CD4-positive, alpha-beta T cell treated with Interleukin-6 at 100 ng/mL for 8 hours (primary cell): ENCODE results near the gene EXD3.
"Not testable (repeated sequence)": the region's sequence is repeated elsewhere in the genome, so short reads cannot be mapped to it uniquely, and the experiment has no call there.

Source experiments
- DNase-seq: peaks from one replicate; pipeline ENCODE4 v3.0.0-alpha.2; 2020; ENCODE audit warnings: mixed read lengths, low spot score

The EXD3 gene, protein sequence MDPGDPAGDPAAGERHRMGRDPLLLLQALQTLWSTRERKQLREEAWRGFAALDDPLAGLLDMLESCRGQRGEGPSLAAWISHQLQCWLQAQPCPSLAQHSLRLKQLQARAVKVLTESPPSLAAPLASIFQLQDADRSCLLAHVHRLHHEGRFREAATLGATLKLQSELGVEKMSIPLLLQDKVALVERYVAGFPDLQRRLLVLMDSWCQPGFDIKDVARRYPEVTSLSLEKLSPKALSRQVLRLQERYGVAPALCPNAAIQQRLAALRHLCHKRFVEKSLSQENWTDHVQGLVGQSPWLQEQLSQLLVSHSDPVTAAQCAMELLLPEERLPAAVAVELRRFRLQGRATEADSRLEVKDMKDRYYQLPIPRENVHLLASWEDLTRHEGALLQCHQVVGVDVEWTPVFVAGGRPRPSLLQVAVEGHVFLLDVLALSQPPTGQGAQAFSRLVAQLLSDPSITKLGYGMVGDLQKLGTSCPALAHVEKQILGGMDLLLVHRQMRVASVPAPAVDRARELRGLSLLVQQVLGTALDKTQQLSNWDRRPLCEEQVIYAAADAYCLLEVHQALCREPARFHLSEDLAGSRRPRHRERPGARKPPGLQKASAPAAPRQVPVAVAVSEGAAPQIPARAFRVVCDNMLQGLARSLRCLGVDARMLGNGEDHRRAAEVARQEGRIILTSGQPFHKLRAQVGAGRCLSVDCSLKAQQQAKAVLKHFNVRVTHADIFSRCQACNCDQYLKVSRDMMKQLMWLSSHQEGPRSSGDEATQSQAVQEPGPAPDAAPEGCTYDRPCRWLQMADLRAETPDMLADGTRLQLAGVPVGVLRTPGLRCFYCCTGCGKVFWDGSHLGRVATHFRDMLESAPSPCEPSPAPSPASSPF

DNA sequence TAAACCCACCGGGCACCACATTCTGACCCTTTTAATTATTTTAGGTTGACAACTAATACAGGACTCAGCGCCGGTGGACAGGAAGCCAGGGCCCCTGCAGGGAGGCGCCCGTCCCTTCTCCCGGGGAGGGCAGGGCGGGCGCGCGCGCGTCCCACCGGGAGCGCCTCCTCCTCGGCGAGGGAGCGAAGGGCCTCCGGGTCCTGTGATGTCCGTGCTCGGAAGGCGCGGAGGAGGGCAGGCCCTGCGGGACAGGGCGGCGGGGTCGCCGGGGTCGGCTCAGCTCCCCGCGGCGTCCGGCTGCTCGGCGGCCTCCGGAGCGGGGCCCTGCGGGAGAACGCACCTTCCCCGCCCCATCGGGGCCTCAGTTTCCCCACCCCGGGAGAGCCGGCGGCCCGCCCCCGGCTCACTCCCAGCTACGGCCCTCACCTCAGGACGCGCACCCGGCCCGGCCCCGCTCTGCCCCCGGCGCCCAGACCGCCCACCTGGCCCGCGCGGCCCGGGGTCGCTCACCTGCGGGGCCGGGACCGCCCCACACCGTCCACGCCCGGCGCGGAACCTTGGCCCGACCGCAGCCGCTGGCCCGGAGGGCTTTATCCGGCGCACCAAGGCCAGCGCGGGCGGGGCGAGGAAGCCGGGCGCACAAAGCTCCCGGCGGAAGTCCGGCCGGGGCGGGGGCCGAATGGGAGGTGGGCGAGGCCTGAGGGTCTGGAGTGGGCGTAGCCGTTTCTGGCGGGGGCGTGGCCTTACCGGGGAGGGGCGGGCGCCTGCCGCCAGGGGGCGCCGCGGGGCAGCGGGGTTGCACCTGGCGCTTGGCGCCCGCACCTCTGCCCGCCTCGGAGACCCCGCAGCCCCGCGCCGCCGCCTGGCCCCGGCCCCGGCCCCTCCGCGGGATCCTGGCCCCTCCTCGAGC, at the start of gene EXD3, which contains the start of gene NOXA1:
Gene EXD3, minus strand, starts transcription at position 559 of the 910 bp plus-strand sequence. CDS start 27,805 bp downstream, outside the sequence.
Gene NOXA1, plus strand, starts transcription at position 790 of the 910 bp plus-strand sequence. CDS start 137 bp downstream, outside the sequence.
- peak; percentile 91 for DNase-seq

DNA sequence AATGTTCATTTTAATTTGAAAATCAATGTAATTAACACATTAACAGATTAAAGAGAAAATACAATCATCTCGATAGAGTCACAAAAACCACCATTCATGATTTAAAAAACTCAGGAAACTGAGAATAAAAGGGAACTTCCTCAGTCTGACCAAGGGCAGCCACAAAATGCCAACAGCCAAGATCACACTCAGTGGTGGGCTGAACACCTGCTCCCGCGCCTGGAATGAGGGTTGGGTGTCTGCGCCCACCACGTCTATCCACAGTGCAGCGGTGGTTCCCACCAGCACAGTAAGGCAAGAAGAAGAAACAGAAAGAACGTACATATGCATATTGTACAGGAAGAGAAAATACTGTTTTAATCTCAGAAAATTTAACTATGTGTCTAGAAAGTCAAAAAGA, 47.8 kb upstream of the EXD3 start:
- no peak for DNase-seq

DNA sequence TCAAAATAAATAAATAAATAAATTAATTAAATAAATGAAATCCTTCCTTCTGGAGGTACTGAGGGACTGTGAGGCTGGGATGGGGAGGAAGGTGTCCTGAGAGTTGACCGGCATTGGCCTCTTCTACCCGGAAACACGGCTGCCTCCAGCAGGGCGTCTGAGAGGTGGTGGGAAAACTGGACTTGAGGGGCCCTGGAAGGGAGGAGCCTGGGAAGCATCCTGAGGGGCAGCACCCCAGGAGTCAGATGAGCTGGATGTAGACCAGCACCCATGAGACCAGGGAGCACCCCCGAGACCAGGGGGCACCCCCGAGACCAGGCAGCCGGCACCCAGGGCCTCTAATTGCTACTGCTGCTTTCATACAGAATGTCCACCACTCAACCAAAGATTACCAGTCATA, 44.9 kb upstream of the EXD3 start:
- DNase-seq: no peak

DNA sequence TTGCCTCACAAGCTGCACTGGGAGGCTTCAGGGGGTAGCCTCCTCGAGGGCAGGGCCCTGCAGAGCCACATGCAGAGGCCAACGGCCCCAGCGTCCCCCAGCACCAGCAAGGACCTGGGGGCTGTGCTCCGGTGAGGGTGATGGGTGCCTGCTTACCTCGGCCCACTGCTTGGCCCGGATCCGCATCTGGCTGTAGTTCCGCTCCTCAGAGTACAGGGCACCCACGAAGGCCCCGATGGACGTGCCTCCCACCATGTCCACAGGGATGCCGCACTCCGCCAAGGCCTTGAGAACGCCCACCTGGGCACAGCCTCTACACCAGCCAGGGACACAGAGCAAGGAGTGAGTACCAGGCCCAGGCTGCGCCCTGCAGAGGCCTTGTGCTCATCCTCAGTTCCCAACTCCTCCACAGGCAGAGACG, 44.2 kb upstream of the EXD3 start:
- DNase-seq: no peak

DNA sequence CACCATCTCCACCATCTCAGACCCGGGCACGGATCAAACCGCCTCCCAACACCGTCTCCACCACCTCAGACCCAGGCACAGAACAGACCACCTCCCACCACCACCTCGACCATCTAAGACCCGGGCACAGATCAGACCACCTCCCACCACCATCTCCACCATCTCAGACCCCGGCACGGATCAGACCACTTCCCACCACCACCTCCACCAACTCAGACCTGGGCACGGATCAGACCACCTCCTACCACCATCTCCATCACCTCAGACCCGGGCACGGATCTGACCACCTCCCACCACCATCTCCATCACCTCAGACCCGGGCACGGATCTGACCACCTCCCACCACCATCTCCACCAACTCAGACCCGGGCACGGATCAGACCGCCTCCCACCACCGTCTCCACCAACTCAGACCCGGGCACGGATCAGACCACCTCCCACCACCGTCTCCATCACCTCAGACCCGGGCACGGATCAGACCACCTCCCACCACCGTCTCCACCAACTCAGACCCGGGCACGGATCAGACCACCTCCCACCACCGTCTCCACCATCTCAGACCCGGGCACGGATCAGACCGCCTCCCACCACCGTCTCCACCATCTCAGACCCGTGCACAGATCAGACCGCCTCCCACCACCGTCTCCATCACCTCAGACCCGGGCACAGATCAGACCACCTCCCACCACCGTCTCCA, 43.6 kb upstream of the EXD3 start:
- not testable (repeated sequence) for DNase-seq

DNA sequence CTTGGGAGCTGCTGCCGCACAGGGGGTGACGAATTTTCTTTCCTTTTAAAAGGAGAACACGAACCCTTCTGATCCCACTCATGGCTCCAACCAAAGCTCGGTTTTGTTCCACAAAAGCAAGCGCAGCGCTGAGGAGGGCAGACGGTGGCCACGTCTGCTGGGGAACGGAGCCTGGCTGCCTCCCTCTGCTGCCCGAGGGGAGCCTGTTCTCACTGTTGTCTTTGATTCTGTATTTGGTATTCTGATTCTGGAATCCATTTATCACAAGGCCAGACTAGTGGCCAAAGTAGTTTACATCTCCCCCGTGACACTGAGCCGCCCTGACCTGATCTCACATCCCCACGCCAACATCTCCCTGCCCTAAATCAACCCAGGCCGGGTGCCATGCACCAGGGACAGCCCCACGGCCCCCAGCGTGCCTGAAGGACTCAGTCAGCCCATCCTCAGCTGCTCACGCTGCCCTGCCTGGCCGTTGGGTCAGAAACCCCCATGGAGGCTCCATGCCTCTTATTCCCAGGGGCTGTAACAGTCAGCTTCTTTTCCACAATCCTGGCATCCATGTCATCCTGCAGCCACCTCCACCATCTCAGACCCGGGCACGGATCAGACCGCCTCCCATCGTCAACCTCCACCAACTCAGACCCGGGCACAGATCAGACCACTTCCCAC, 42.9 kb upstream of the EXD3 start:
- no peak for DNase-seq

DNA sequence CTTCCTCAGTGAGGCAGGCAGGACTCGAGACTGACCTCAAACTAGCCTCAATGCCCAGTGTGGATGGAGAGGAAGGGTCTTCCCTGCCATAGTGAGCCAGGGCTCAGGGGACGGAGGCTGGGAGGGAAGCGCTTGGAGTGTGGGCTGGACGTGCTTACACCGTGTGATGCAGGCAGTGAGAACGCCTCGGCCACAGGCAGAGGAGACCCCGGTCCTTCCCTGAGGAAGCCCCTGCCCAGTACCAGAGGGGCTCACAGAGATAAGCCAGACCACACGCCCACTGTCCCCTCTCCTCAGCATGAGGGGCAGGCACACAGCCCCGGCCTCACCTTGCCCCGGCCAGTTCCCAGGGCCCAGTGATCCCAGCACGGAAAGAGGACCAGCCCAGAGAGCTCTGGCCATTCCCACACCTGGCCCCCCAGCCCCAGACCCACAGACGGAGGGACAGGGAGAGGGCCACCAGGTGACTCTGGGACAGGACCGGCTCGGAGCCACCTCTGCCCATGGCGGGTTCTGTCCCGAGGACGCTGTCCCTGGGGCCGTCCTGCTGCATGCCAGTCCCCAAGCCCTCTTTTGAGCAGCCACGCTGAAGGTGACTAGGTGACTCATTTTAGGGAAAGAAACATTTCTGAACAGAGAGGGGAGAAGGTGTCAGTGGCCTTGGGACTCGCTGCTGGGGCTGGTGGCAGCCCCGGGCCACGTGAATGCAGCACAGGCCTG, 42.2 kb upstream of the EXD3 start:
- DNase-seq: no peak

DNA sequence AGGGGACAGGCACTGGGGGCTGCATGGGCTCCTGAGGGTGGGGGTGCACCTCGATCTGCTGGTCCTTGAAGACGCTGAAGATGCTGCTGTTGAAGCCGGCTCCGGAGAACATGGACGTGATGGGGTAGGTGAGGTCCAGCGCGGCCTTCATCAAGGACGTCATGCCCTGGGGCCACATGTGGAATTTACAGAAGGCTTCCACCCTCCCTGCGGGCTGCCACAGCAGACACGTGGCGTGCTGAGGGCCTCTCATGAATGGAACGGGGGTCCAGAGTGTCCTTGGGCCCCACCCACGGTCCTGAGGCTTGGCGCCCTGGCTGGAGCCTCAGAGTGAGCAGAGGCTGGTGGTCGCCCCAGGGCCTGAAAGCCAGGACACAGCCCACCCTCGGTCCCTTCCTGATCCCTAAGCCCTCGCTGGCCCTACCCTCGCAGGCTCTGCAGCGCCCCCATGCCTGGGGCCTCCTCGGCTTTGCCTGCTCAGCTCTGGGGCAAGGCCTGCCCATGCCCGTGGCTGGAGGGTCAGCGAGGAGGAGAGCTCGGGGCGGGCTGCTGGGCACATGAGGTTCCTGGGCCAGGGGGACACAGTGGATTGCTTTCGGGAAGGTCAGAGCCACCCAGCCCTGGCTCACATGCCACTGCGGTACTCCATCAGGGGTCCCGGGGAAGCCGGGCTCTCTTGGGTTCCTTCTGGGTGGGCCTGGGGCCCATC, 41.5 kb upstream of the EXD3 start:
- DNase-seq: no peak

DNA sequence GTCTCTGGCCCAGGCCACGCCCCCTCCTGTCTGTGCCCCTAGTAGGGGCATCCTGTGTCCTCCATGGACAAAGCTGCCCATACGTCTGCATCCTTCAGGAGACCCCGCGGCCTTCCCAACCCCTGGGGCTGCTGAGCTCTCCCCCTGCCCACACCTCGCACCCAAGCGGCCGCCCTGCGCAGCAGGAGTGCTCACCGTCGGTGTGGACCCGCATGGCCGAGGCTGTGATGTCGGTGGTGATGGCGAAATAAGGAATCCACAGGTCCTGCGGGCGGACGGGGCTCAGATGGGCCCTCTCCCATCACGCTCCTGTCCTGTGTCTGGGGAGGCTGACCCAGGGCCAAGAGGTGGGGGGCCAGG, 40.9 kb upstream of the EXD3 start:
- DNase-seq: no peak

DNA sequence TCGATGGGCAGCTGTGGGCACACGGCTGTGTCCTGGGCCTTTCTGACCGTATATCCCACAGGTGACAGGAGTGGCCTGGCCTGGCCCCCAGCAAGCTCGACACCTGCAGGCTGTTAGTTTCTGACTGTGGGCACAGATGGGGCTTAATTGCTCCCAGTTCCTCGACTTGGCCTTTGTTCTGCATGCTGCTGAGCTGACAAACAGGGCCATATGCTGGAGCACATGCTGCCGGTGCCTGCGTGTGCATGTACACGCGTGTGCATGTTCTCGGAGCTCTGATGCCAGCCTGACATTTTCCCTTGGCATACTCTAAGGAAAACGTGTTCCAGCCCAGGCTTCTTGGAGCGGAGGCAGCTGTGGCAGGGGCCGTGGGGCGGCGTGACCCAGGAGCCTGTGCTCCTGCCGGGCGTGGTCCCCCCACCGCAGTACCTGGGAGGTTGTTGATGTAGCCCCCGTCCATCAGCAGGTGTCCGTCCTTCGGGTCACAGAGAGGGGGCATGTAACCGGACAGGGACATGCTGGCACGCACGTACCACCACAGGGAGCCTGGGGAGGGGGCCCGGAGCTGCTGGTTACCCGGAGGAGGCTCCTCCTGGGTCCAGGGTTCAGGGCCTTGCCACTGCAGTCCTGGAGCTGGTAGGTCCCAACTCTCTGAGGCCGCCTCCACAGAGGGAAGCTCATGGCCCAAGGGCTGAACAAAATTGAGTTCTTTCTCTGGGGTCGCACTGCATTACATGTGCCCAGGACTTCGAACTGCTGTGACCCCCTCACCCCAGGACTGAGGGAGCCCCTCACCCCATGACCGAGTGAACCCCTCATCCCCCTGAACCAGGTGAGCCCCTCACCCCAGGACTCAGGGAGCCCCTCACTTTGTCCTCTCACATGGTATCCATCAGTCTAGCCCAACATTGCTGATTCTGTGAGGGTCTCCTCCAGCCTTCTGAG, 40.3 kb upstream of the EXD3 start:
- DNase-seq: no peak

DNA sequence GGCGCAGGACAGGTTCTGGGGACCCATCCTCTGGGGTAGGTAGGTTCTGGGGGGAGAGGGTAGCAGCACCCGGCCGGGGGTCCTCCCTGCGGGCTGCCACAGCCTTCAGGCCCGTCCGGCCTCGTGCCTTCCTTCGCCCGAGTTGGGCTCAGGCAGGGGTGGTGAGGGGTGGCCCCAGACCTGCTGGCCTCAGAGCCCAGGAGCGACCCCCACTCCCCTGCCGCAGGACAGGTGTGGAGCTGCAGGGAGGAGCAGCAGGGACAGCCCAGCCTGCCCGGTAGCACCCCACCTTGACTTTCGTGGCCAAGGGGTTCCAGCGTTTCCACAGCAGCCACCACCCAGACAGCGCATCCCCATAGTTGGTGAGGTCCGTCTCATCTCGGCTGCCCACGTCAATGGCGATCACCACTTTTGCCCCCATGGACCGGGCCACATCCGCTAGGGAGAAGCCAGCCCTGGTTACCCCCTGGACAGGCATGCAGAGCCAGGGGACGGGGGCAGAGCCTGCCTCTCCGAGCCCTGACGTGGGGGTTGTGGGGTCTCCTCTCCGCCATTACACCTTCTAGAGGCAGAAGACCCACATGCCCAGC, 39.5 kb upstream of the EXD3 start:
- no peak for DNase-seq

DNA sequence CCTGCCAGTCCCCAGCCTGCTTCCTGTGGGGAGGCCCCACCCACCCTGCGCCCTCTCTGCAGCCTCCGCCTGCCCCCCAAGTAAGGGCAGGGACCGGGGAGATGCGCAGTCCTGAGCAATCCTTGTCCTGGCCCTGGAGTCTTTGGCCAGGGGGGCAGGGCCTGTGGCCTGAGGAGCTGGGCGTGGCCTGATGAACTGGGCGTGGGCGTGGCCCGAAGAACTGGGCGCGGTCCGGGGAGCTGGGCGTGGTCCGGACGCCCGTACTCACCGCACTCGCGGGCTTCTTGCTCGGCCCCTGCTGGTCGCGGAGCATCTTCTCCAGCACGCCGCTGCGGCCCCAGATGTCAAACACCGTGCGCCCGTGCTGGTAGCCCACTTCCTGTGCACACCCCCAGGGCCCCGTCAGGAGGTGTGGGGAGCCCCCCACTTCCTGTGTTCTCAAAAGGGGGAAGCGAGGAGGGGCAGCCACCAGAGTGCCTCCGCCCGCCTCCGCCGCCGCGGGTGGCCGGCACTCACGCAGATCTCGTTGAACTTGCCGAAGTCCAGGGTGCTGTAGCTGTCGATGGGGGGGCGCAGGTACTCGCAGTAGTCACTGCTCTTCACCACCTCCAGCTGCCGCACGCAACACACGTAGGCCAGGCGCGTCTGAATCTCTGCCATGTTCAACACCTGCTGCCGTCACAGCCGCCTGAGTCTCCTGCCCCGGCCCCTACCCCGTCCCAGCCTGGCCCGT, 38.9 kb upstream of the EXD3 start:
- peak; percentile 80 for DNase-seq

DNA sequence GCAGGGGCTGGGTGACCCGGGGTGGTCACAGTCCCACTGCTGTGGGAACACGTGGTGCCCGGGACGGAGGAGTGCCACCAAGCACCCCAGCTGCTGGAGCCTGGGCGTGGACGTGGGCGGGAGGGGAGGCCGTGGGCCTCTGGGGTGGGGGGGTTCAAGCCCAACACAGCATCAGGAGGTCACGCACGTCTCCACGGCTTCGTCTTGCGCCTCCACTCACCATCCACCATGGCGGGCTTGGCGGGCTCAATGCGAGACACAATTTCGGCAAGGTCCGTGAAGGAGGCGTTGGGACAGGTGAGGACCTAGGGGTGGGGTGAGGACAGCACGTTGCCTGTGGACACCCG, 38.3 kb upstream of the EXD3 start:
- DNase-seq: no peak

DNA sequence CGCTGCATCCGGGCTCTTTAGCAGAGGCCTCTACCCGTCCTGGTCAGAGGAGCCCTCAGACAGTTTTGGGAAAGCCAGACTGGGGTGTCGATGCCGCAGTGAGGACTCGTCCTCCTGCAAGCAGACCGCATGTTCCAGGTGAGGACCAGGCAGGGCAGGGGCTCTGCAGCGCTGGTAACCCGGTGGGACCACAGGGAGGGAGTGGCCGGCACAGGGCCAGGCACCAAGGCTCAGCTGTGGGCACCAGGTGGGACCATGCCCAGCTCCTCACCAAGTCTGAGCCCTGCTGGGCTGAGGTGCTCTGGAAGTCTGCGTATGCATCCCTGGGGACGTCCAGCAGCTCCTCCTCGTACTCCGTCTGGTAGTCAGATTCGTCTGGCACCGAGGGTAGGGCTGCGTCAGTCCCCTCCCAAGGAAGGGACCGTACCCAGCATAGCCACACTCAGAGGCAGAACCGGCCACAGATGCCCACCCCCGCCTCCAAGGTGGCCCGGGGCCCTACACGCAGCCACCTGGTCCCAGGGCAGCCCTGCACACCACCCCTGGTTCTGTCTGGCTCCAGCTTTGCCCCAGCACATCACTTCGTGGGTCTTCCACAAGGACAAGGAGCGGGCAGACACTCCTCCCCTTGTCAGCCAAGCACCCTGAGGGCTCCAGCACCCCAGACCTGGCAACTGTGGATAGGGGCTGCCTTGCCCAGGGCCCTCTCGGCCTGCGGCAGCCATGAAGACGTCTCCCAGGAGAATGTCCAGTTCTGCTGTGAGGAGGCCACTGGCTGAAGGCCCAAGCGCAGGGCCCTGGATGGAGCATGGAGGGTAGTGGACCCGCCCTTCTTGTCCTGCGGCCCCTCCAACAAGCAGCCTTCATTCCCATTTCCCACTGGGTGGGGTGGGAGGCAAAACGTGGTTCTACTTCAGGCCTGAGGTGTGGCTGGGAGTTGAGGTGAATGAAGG, 37.7 kb upstream of the EXD3 start:
- DNase-seq: no peak

DNA sequence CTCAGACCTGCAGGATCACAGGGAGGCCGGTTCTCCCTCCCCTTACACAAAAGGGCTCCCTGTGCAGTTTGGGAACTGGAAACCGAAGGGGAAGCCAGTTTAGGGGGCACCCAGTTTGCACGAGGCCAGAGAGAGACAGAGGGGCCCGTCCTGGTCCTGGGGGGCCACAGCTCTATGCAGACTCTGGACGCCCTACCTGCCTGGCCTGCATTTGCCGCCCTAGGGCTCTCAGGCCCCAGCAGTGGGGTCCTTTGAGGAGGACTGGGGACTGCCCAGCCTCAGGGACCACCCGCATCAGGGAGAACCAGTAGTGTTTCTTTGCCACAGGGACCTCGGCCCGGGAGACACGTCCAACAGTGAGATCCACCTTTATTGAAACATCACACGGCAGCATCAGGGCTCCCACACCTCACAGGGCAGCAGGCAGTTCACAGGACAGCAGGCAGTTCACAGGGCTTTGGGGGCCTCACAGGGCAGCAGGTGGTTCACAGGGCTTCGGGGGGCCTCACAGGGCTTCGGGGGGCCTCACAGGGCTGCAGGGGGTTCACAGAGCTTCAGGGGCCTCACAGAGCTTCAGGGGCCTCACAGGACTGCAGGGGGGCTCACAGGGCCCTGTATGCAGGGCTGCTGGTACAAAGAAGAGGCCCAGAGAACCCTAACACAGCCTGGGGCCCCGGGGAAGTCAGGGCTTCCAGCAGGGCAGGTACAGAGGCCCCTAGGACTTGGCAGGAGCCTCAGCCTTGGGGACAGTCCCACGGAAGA, 36.8 kb upstream of the EXD3 start:
- DNase-seq: no peak
